ENCODE measurements around the gene KLK13. TPM values are rescaled to one million over a fixed set of nuclear protein-coding genes. Genes with fewer than 3 reads are reported as not detected.
A peak's percentile ranks its signal among the peaks of the same experiment; 100 is the strongest.

KLK13 gene
- total and polyA plus RNA-seq, 2 donors from 2014 or later, result not detected

DNA sequence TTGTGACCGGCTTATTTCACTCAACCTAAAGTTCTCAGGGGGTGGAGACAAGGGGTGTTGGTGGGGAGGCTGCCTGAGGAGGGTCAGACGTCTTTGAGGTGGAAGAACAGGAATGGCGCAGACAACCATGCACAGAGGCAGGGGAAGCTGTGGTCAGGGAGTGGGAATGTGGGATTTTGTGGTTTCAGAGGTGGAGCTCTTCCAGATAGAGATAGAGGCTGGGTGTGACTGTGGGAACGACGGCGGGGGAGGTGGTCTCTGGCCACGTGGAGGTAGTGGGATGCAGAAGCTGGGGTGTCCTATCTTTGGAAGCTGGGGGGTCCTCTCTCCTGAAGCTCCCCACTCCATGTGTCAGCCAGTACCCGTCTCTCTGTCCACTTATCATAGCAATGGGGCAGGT is 25.6 kb upstream of the KLK13 start:
- no peak overlapping the region for H3K4me3 ChIP-seq (ENCODE audit: low read length in 3 of 3)
- DNase-seq, result peak in 1 of 5 donors; percentile 38
- H3K9ac ChIP-seq (ENCODE audit: low read length in 3 of 3), result no peak overlapping the region
- no peaks in the 10 kb centered on the region for H3K27me3 ChIP-seq (ENCODE audit: control insufficient read depth, insufficient read depth, low read length)
- no peaks in the 10 kb centered on the region for H3K9me3 ChIP-seq (ENCODE audit: control insufficient read depth in 2 of 3, insufficient read depth in 1 of 3, low read length in 3 of 3)
- FAIRE-seq, result no peak
- H3K36me3 ChIP-seq (ENCODE audit: control insufficient read depth in 2 of 3, insufficient read depth in 3 of 3, low read length in 3 of 3), result no peaks in the 10 kb centered on the region
- TF ChIP-seq, protein P1, sequence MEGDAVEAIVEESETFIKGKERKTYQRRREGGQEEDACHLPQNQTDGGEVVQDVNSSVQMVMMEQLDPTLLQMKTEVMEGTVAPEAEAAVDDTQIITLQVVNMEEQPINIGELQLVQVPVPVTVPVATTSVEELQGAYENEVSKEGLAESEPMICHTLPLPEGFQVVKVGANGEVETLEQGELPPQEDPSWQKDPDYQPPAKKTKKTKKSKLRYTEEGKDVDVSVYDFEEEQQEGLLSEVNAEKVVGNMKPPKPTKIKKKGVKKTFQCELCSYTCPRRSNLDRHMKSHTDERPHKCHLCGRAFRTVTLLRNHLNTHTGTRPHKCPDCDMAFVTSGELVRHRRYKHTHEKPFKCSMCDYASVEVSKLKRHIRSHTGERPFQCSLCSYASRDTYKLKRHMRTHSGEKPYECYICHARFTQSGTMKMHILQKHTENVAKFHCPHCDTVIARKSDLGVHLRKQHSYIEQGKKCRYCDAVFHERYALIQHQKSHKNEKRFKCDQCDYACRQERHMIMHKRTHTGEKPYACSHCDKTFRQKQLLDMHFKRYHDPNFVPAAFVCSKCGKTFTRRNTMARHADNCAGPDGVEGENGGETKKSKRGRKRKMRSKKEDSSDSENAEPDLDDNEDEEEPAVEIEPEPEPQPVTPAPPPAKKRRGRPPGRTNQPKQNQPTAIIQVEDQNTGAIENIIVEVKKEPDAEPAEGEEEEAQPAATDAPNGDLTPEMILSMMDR (IDR thresholded peaks at IDR 0.05; ENCODE audit: borderline replicate concordance, extremely low read depth, insufficient read depth), result no peak
- no peak overlapping the region for H3K27ac ChIP-seq (ENCODE audit: low read depth in 2 of 2, low read length in 2 of 2)
- H3K4me1 ChIP-seq (ENCODE audit: control insufficient read depth in 2 of 3, insufficient read depth in 2 of 3, low read depth in 1 of 3, low read length in 3 of 3), result no peaks in the 10 kb centered on the region
- intact Hi-C loops (cut with DNase I), result no loop called here

DNA sequence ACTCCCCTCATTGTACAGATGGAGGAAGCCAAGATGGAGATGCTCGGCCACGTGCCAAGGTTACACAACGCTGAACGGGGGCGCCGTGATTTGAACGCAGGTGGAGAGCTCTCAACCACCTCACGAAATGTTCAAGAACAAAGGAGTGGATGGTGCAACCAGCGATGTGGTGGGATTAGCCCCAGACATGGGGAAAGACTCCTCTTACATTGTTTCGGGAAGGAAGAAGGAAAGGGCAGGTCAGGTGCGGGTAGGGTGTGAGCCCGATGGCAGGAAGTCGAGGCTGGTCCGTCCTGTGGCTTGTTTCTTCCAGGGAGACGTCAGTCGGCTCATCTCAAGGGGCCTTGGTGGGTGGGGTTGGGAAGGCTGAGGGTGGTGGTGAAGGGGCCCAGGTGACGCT is 24.9 kb upstream of the KLK13 start:
- TF ChIP-seq, protein P1 (IDR thresholded peaks at IDR 0.05; ENCODE audit: borderline replicate concordance, extremely low read depth, insufficient read depth), result no peak
- no peak for FAIRE-seq

DNA sequence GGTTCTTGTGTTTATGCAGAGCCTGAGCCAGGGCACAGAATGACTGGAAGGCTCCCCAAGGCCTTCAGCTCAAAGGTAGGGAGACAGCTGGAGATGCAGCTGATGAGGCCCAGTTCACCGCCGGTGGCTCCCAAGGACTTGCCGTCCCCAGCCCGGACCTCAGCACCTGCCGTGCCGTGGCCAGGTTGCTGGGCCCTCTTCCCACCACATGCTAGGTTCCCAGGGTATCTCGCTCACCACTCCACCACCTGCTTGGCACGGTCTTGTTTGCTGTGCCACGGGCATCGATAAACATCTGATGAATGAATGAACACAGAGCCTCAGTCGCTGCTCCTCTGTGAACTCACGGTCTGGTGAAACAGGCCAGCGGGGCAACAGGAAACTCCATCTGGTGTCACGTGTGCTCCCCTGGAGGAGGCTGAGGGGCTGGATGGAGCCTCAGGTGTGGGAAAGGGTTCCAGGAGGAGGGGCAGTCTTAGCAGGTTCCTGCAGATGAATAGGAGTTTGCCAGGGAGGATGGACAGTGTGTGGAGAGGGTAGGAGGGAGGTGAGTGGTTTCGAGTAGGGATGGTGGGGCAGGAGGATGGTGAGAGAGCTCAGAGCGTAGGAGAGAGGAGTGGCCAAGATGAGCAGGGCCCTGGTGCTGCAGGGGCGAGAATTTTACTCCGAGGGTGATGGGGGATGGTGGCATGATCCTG is 21.4 kb upstream of the KLK13 start:
- intact Hi-C loops (cut with DNase I), result no loop called here
- FAIRE-seq (no peak), DNase-seq (peak in 2 of 5 donors; percentile 18 to 41)
- H3K9ac ChIP-seq (ENCODE audit: low read length in 3 of 3), result no peak overlapping the region
- TF ChIP-seq, protein P1 (IDR thresholded peaks at IDR 0.05; ENCODE audit: borderline replicate concordance, extremely low read depth, insufficient read depth), result no peak
- no peaks in the 10 kb centered on the region for H3K36me3 ChIP-seq (ENCODE audit: control insufficient read depth in 2 of 3, insufficient read depth in 3 of 3, low read length in 3 of 3)
- H3K27ac ChIP-seq (ENCODE audit: low read depth in 2 of 2, low read length in 2 of 2), result no peak overlapping the region
- H3K4me1 ChIP-seq (ENCODE audit: control insufficient read depth in 2 of 3, insufficient read depth in 2 of 3, low read depth in 1 of 3, low read length in 3 of 3), result no peaks in the 10 kb centered on the region
- H3K4me3 ChIP-seq (ENCODE audit: low read length in 3 of 3), result no peak overlapping the region
- H3K27me3 ChIP-seq (ENCODE audit: control insufficient read depth, insufficient read depth, low read length), result no peaks in the 10 kb centered on the region
- no peaks in the 10 kb centered on the region for H3K9me3 ChIP-seq (ENCODE audit: control insufficient read depth in 2 of 3, insufficient read depth in 1 of 3, low read length in 3 of 3)

More for the DNA sequence above, 24.9 kb upstream of the KLK13 start:
- Histone ChIP-seq H3K9ac (ENCODE audit: low read length in 3 of 3) (no peak overlapping the region), H3K4me3 (ENCODE audit: low read length in 3 of 3) (no peak overlapping the region), H3K36me3 (ENCODE audit: control insufficient read depth in 2 of 3, insufficient read depth in 3 of 3, low read length in 3 of 3) (no peaks in the 10 kb centered on the region), H3K9me3 (ENCODE audit: control insufficient read depth in 2 of 3, insufficient read depth in 1 of 3, low read length in 3 of 3) (no peaks in the 10 kb centered on the region), H3K27me3 (ENCODE audit: control insufficient read depth, insufficient read depth, low read length) (no peaks in the 10 kb centered on the region), H3K27ac (ENCODE audit: low read depth in 2 of 2, low read length in 2 of 2) (no peak overlapping the region), H3K4me1 (ENCODE audit: control insufficient read depth in 2 of 3, insufficient read depth in 2 of 3, low read depth in 1 of 3, low read length in 3 of 3) (no peaks in the 10 kb centered on the region)
- DNase-seq, result peak in 1 of 5 donors; percentile 51
- intact Hi-C loops (cut with DNase I), result no loop called here

Measured in kidney (tissue), 14 donors.